Activated CD8-positive, alpha-beta memory T cell treated with anti-CD3 and anti-CD28 coated beads for 36 hours (primary cell): ENCODE data around the gene MAD1L1. TPM values are rescaled to one million over a fixed set of nuclear protein-coding genes. Genes with fewer than 3 reads are reported as not detected.

ENCODE experiments used
- CTCF ChIA-PET: fragments of 350-600 bp; sonication (Branson Sonifier 250); formaldehyde crosslinking; loops from one replicate; lab custom pipeline; 2021; ENCODE audit warnings: antibody characterized with exemption; lab: Charles Lee
- POLR2A ChIA-PET: fragments of 350-600 bp; sonication (Branson Sonifier 250); formaldehyde crosslinking; loops from one replicate; lab custom pipeline; 2021; ENCODE audit warnings: antibody characterized with exemption; lab: Charles Lee
- total RNA-seq, 2 experiments: library from RNA; stranded (reverse); gene quantifications; one replicate each; pipeline ENCODE4 v1.2.3, GENCODE V29; 2021

MAD1L1 gene
- total RNA-seq, 2 experiments from 2014 or later = 39.4 to 40.8 TPM

- CTCF ChIA-PET = interaction anchor here (1.0 kb wide), 1 partner anchor 42 kb away, joined by 3 read pairs; no protein-coding TSS in a partner anchor
- POLR2A ChIA-PET = no interaction called here
Measured at GRCh38 chr7:2152646-2153045, 80.1 kb downstream of the MAD1L1 start.

GRCh38 chr7:2151801-2152612 lies 80.7 kb downstream of the MAD1L1 start:
- ChIA-PET CTCF (interaction anchor here (1.0 kb wide), 1 partner anchor 42 kb away, joined by 3 read pairs; no protein-coding TSS in a partner anchor), POLR2A (no interaction called here)

- ChIA-PET CTCF (no interaction called here), POLR2A (no interaction called here)
Measured at GRCh38 chr7:2151237-2151636, 81.5 kb downstream of the MAD1L1 start.

GRCh38 chr7:2150445-2150815 lies 82.3 kb downstream of the MAD1L1 start:
- ChIA-PET CTCF (no interaction called here), POLR2A (no interaction called here)

DNA sequence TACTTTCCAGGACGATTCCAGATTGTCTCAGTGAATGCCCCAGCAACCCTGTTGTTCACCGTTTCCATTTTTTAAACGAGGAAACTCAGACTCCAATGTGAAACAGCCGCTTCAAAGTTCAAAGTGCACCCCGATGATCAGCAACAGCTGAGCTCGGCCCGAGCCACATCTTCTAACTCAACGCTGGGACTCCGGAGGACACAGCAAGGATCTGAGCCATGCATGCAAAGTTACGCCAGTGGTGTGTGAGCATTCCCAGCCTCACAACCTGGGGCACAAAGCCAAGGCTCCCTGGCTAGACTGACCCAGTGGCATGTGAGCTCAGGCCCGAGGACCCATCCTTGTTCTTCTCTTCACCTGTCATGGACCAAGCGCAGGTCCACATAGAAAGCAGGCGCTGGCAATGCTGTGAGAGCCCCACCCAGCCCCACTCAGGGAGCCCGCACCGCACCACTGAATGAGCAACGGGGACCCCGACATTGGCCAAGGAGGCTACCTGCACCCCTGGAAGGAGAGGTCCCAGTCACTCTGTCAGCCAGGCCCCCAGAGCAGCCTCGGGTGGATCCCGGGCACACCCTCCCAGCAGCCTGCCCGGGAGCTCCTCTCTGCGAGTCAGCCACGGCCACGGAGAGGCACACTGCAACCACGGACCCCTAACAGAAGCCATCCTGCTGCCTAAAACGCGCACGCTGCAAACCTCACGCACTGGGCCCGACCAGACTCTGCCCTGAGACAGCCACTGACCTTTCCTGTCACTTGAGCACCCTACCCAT lies 82.9 kb downstream of the MAD1L1 start:
- CTCF ChIA-PET = no interaction called here

DNA sequence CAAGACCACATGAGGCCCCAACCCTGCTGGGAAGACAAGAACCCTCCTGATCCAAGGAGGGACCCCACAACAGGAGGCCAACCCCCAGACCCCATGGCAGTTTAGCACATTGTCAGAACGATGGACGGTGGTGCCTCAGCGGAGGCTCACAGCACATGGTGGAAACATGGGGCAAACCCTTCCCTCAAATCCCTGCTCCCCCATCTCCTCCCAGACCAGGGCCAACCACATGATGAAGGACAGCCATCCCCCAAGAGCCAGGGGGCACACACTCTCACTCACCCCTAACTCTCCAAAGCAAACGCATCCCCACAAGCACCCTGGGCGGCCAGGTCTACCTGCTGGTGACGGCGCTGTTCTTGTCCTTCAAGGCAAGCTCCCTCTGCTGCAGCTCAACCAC lies 83.9 kb downstream of the MAD1L1 start:
- ChIA-PET CTCF (no interaction called here), POLR2A (no interaction called here)

More for the DNA sequence above, 82.9 kb downstream of the MAD1L1 start:
- POLR2A ChIA-PET = no interaction called here

GRCh38 chr7:2148189-2148588 lies 84.6 kb downstream of the MAD1L1 start:
- CTCF ChIA-PET = no interaction called here

GRCh38 chr7:2146676-2147472 lies 85.9 kb downstream of the MAD1L1 start:
- ChIA-PET CTCF (no interaction called here), POLR2A (no interaction called here)

More at GRCh38 chr7:2148189-2148588, 84.6 kb downstream of the MAD1L1 start:
- POLR2A ChIA-PET = no interaction called here

GRCh38 chr7:2145835-2146580 lies 86.7 kb downstream of the MAD1L1 start:
- POLR2A ChIA-PET = no interaction called here
- CTCF ChIA-PET = no interaction called here

DNA sequence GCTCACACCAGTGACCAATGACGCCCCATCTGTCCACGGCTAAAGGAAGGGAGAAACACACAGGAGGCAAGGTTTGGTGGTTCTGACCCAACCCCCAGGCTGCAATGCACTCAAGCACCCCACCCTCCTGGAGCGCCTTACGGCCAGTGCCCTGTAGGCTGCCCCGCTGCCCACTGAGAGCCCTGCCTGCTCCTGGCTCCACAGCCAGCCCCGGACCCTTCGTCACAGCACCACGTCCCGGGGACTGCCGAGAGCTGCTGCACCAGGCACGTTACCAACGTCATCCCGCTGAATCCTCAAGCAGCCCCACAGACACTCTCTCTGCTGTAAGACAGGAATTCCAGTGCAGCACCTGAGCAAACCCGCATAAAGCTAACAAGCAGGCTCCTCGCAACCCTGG lies 87.8 kb downstream of the MAD1L1 start:
- ChIA-PET POLR2A (no interaction called here), CTCF (no interaction called here)

GRCh38 chr7:2143981-2144595 lies 88.7 kb downstream of the MAD1L1 start:
- CTCF ChIA-PET = no interaction called here

GRCh38 chr7:2143450-2143849 lies 89.3 kb downstream of the MAD1L1 start:
- ChIA-PET POLR2A (no interaction called here), CTCF (no interaction called here)

More at GRCh38 chr7:2143981-2144595, 88.7 kb downstream of the MAD1L1 start:
- POLR2A ChIA-PET = no interaction called here

GRCh38 chr7:2142386-2142785 lies 90.4 kb downstream of the MAD1L1 start:
- ChIA-PET POLR2A (no interaction called here), CTCF (no interaction called here)

GRCh38 chr7:2141651-2142050 lies 91.1 kb downstream of the MAD1L1 start:
- CTCF ChIA-PET = no interaction called here

DNA sequence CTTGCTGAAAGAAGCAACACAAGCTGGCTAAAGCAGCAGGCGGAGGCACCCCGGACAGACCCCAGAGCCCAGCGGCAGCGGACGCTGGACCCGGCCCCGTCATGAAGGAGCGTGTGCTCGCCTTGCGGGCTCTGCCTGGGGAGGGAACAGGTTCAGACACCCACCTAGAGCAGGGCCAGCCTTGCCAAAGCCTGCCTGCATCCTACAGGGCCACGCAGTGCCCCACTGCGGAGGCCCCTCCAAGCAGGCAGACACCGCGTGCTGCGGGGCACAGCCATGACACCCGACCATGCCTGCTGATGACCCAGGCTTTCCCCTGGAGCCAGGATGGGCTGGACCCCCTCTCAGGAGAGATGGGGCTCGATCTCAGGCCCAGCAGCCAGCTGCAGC lies 91.7 kb downstream of the MAD1L1 start:
- ChIA-PET POLR2A (no interaction called here), CTCF (no interaction called here)

More at GRCh38 chr7:2141651-2142050, 91.1 kb downstream of the MAD1L1 start:
- POLR2A ChIA-PET = no interaction called here

DNA sequence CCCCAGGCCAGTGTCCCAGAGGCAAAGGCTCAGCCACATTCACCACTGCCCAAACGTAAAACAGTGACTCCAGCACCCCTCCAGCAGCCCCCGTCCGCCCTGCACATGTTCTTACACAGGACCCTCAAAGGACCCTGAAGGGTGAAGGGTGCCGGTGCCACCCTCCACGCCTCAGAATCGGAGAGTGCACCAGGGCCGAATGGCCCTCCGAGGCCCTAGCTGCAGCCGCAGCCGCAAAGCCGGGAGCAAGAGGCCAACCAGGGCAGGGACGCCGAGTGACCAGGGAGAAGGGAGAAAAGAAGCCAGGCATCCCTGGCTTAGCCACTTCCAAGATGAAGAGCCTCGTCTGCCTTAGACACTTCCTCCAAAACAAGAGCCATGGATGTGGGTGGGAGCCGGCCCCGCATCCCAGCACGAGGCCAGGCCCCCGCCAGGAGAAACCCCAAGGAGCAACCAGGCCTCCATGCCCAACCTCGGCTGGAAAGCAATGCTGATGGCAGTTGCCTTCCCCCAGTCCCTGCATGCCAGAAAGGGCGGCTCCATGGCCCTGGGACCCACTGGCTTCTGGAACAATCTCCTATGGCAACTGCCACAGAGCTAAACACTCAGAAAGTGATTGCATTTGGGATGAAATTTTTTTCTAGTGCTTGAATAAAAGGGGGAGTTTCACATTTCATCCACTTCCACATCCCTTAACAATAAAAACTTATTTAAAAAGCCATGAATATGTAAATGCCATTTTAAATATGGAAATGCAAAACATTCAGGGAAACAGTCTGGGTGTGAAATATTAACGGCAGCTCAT lies 92.3 kb downstream of the MAD1L1 start:
- POLR2A ChIA-PET = no interaction called here
- CTCF ChIA-PET = no interaction called here

DNA sequence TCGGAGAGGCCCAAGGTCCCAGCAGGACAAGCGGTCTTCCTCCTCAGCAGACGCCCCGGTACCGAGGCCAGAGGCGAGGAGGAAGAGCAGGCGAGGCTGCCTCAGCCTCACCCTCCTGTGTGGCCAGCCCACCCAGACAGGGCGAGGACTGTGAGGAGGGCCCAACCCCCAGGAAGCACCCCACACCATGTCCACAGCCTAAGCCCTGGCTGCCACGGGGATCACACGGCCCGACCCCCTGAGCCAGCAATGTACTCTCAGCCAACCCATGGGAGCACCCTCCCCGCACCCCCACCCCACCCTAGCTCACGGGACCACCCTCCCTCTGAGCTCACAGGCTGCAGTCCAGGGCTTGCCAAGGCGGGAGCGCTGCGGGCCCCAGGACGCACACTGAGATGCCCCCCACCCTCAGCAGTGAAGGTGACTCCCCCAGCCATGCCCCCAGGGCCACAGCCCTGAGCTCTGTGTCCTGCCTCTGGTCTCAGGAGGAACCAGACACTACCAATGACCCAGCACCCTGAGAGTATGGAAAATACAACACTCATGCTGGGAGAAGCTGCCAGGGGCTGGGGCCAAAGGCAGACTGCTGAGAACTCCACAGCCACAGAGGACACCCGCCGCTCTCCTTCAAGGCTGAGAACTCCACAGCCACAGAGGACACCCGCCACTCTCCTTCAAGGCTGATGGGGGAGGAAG lies 93.6 kb downstream of the MAD1L1 start:
- ChIA-PET CTCF (no interaction called here), POLR2A (interaction anchor here (0.5 kb wide), 1 partner anchor 704 kb away, joined by 4 read pairs; no protein-coding TSS in a partner anchor)
